ENCODE data around the gene ACSS1. TPM values are rescaled to one million over a fixed set of nuclear protein-coding genes. Genes with fewer than 3 reads are reported as not detected.

ACSS1 gene
- total RNA-seq, 4 donors from 2014 or later = 33.7 to 42.3 (median 38.4) TPM

DNA sequence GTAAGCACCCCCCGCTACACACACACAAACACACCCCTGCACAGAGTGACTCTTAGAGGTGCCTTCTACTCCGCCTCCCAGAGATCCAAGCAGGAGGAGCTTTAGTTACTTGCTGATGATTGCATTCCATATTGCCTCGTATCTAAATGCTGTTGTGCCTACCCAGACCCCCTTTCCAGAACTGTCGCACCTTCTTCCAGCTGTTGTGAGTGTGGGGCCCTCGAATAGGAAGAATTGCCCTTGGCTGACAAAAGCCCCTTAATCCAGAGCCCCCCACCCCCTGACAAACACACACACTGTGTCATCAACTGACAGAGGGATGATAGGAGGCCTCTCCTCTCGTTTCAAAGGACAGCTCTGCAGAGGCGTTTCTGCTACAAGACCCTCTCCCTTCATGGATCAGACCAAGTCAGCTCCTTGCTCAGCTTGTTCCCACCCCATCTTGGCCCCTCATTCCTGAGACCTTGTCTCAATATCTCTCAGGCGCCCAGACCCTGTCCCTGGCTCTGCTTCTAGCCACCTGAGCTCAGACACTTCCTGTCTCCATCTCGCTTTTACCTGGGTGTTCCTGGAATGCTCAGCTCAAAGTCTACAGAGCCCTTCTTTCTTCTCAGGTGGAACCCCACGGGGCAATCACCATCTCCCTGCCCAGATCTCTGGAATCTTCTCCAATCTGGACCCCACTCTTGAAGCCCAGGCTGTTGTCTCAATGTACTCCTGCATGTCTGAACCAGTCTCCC, 28.0 kb upstream of the ACSS1 start:
- WGBS, 2 donors = 69 to 73% methylated on average over 10 of the region's 10 CpGs
- no peak for DNase-seq (ENCODE audit: low spot score in 2 of 2)
- H3K4me3 ChIP-seq (ENCODE audit: low read depth, poor library complexity, severe bottlenecking) = no peak overlapping the region
- TF ChIP-seq, protein P1, sequence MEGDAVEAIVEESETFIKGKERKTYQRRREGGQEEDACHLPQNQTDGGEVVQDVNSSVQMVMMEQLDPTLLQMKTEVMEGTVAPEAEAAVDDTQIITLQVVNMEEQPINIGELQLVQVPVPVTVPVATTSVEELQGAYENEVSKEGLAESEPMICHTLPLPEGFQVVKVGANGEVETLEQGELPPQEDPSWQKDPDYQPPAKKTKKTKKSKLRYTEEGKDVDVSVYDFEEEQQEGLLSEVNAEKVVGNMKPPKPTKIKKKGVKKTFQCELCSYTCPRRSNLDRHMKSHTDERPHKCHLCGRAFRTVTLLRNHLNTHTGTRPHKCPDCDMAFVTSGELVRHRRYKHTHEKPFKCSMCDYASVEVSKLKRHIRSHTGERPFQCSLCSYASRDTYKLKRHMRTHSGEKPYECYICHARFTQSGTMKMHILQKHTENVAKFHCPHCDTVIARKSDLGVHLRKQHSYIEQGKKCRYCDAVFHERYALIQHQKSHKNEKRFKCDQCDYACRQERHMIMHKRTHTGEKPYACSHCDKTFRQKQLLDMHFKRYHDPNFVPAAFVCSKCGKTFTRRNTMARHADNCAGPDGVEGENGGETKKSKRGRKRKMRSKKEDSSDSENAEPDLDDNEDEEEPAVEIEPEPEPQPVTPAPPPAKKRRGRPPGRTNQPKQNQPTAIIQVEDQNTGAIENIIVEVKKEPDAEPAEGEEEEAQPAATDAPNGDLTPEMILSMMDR (IDR thresholded peaks at IDR 0.05) = no peak
- no peak for TF ChIP-seq POLR2A (IDR thresholded peaks at IDR 0.05)
- intact Hi-C loops (cut with DNase I; ENCODE audit: low total_unique reads) = loop anchor here (10.0 kb wide), 1 partner anchor 109 kb away; the partner anchor contains the start of gene ENTPD6

DNA sequence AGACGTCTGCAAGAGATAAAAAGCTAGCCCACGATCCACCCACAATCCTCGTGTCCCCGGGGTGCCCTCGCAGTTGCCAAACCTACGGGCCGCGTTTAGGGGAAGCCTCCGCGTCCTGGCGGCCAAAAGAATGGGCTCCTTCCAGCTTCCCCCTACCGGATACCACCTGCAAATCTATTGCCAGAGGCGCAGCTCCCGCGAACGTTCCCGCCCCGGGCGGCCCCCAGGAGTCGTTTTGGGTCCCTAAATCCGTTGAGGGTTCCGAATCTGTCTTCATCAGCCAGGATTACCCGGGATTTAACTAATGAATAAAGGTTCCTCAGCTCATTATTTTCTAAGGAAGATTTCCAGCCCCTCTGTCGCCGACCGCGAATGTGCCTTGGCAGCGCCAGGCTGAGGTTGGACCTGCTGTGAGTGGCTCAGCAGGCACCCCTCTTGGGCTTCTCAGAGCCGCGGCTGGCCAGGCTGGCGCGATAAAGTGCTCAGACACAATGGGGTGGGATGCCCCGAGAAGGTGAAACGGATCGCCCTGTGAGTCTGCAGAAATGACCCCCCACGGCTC, 26.8 kb upstream of the ACSS1 start:
- 5% methylated on average over 29 to 36 of the region's 36 CpGs for WGBS, 2 donors
- no peak overlapping the region for H3K4me3 ChIP-seq (ENCODE audit: low read depth, poor library complexity, severe bottlenecking)
- intact Hi-C loops (cut with DNase I; ENCODE audit: low total_unique reads) = loop anchor here (10.0 kb wide), 1 partner anchor 110 kb away; the partner anchor contains the start of gene ENTPD6
- DNase-seq (ENCODE audit: low spot score in 2 of 2) = no peak
- TF ChIP-seq, protein P1 (IDR thresholded peaks at IDR 0.05) = no peak
- TF ChIP-seq POLR2A (IDR thresholded peaks at IDR 0.05) = no peak

DNA sequence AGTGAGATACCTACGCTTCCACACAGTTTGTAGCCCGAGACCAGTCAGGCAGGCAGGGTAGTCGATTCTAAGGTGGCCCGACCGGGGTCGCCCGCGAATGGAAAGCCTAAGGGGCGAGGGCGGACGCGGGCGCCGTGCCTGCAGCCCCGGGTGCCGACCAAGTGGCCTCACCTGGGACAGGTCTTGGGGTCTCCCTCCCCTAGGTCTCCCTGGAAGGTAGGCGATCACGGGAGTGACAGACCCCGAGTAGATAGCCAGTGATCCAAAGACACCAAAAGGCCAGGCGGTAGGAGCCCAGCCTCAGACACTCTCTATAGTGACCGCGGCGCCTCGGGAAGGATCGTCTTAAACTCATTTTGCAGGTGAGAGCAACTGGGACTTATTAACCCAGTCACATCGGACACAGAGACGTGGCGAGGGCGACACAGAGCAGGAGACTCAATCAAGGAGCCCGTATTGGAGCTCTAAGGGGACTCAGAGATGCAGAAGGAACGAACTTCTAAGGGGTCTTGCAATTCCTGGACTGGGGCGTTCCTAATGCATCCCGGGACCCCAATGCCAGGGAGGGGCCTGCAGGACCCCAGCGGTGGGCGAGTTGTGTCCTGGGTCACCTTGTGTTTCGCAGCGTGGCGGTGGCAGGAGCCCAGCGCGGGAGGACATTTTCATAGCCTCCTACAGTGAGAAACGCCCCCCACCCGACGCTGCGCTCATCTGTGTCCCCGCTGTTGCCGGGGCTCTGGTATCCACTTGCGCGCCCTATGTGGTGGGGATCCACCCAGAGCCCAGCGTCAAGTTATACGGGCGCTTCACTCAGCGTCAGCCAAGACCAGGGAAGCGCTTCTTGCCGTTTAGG, 26.1 kb upstream of the ACSS1 start:
- TF ChIP-seq, protein P1 (IDR thresholded peaks at IDR 0.05) = no peak
- no peak for TF ChIP-seq POLR2A (IDR thresholded peaks at IDR 0.05)
- intact Hi-C loops (cut with DNase I; ENCODE audit: low total_unique reads) = loop anchor here (10.0 kb wide), 1 partner anchor 111 kb away; the partner anchor contains the start of gene ENTPD6
- 8 to 11% methylated on average over 32 to 54 of the region's 54 CpGs for WGBS, 2 donors
- H3K4me3 ChIP-seq (ENCODE audit: low read depth, poor library complexity, severe bottlenecking) = no peak overlapping the region
- peak in 1 of 2 donors; percentile 80 for DNase-seq (ENCODE audit: low spot score in 2 of 2)

DNA sequence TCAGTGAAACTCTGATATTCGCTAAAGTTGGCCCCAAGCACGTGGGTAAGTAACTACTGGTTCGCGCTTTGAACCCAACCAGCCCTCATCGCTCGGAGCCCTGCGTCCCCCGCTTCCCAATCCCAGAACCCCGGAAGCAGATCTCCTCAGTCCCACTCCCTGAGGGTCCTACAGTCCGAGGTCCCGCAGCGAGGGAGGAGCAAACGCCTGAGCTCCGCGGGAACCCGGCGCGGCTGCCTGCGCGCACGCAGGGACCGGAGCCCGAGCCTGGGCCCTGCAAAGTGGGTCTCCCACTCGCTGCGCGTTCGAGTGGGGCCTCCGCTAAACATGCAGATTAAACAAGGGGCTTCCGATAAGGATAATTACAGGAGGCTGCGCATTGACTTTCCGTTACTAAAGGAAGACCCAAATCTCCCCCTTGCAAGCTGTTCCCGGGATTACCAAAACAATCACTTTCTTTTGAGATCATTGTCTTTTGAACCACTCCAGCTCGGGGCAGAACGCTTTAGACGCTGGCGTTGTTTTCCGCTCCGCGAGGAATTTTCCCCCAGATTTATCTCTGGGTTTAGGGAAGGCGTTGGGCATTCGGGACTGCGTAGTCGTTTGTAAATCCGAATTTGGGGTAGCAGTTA, 25.3 kb upstream of the ACSS1 start:
- peak in 1 of 2 donors; percentile 72 for DNase-seq (ENCODE audit: low spot score in 2 of 2)

DNA sequence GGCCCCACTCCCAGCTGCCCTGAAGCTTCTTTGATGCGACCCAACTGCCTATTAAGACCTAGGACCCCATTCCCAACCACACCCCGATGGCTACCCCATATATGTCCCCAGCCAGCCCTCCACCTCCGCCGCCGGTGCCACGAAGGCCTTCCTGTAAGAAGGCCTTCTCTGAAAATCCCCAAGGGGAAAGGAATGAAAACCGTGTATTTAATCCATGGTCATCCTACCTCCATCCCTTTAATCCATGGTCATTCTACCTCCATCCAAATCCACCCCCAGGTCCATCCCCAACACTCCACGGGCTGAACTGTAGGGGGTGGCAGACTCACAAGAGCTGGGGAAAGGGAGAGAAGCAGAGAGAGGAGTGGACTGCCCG, 24.5 kb upstream of the ACSS1 start:
- DNase-seq (ENCODE audit: low spot score in 2 of 2) = peak in 1 of 2 donors; percentile 82
- no peak for TF ChIP-seq POLR2A (IDR thresholded peaks at IDR 0.05)
- TF ChIP-seq, protein P1 (IDR thresholded peaks at IDR 0.05) = no peak
- intact Hi-C loops (cut with DNase I; ENCODE audit: low total_unique reads) = loop anchor here (10.0 kb wide), 1 partner anchor 112 kb away; the partner anchor contains the start of gene ENTPD6
- no peak overlapping the region for H3K4me3 ChIP-seq (ENCODE audit: low read depth, poor library complexity, severe bottlenecking)
- 27 to 28% methylated on average over 9 of the region's 9 CpGs for WGBS, 2 donors

More for the DNA sequence above, 25.3 kb upstream of the ACSS1 start:
- 4 to 8% methylated on average over 43 of the region's 44 CpGs for WGBS, 2 donors
- intact Hi-C loops (cut with DNase I; ENCODE audit: low total_unique reads) = loop anchor here (10.0 kb wide), 1 partner anchor 112 kb away; the partner anchor contains the start of gene ENTPD6
- H3K4me3 ChIP-seq (ENCODE audit: low read depth, poor library complexity, severe bottlenecking) = no peak overlapping the region
- TF ChIP-seq, protein P1 (IDR thresholded peaks at IDR 0.05) = no peak
- no peak for TF ChIP-seq POLR2A (IDR thresholded peaks at IDR 0.05)
